GM19372 (cell line): ENCODE measurements around the gene IFNGR1.
A peak's percentile ranks its signal among the peaks of the same experiment; 100 is the strongest.
"Not testable (repeated sequence)": the region's sequence is repeated elsewhere in the genome, so short reads cannot be mapped to it uniquely, and the experiment has no call there.

ENCODE experiments used
- ATAC-seq: cut with Tn5 transposase; IDR thresholded peaks from one replicate; pipeline ENCODE4 v1.9.1; 2021; ENCODE audit warnings: mild to moderate bottlenecking, low read depth, moderate library complexity; ENCODE audit not compliant: unreplicated experiment

The IFNGR1 gene

DNA sequence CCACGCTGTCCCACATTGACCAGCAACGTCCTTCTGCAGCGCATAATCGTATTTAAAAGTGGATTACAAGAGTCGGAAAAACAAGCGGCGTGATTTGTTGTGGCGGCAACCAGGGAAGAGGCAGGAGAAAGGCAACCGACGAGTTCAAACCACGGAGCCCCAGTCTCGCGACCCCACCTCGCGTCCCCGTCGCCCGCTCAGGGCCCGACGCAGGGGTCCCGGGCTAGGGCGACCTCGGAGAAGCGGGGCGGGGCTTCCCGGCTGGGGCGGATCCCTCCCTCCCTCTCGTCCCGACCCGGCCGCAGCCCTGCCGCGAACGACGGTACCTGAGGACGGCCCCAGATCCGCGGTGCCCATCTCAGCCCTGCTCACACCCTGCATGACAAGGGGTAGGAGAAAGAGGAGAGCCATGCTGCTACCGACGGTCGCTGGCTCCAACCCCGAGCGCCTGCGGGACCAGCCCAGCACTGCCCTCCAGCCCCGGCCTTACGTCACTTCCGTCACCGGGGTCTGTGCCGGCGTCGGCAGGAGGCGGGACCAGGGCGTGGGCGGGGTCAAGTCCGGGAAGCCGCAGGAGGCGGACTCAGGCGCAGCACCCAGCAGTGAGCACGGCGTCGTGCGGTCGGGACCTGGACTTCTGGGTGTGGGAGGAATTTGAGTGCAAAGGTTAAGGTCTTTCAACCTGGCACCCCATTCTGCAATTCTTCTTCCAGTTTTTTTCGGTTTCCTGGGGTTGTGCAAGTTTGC is at the start of gene IFNGR1:
IFNGR1 (minus strand) TSS at position 469 of the 747 bp plus-strand sequence; CDS start at position 411, 58 bp downstream.
- ATAC-seq, result peak; percentile 94

GRCh38 chr6:137268911-137269310 is 49.7 kb upstream of the IFNGR1 start:
- no peak for ATAC-seq

DNA sequence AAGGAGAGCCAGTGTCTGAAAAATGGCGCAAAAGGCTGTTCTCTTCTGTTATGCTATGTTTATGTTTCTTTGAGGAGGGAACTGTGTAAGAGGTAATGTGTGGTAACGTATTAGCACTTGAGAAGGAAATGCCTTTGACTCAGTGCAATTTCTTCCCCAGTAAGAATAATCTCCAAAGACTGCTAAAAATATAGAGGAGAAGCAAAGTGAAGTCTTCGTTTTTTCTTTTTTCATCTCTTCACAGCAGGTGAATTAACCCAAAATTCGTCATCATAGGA is 47.1 kb upstream of the IFNGR1 start:
- no peak for ATAC-seq

- no peak for ATAC-seq
These were observed 46.5 kb upstream of the IFNGR1 start for GRCh38 chr6:137265561-137266308.

DNA sequence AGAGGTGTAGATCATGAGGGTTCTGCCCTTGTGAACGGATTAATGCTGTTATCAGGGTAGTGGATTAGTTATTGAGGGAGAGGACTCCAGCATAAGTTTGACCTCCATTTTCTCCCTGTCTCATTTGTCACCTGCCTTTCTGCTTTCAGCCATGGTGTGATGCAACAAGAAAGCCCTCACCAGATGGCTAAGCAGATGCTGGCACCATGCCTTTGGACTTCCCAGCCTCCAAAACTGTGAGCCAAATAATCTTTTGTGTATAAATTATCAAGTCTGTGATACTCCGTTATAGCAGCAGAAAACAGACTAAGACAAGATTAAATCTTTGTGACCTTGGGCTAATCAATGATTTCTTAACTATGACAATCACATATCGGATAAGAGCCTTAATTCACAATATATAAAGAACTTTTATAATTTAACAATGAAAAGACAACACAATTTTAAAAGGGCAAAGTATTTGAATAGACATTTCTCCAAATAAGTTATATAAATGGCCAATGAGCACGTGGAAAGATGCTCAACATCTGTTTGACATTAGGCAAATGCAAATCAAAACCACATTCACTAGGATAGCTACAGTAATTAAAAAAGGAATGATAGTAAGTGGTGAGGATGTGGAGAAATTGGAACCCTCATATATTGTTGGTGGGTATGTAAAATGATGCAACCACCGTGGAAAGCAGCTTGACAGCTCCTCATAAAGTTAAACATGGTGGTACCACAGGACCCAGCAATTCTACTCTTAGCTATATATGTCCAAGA is 45.3 kb upstream of the IFNGR1 start:
- ATAC-seq, result no peak

GRCh38 chr6:137261761-137262160 is 42.6 kb upstream of the IFNGR1 start:
- no peak for ATAC-seq

GRCh38 chr6:137261361-137261760 is 42.2 kb upstream of the IFNGR1 start:
- no peak for ATAC-seq

- no peak for ATAC-seq
These were observed 41.0 kb upstream of the IFNGR1 start for GRCh38 chr6:137260217-137260616.

- ATAC-seq, result no peak
These were observed 40.2 kb upstream of the IFNGR1 start for GRCh38 chr6:137259349-137259748.

- no peak for ATAC-seq
These were observed 39.0 kb upstream of the IFNGR1 start for GRCh38 chr6:137258170-137258569.

DNA sequence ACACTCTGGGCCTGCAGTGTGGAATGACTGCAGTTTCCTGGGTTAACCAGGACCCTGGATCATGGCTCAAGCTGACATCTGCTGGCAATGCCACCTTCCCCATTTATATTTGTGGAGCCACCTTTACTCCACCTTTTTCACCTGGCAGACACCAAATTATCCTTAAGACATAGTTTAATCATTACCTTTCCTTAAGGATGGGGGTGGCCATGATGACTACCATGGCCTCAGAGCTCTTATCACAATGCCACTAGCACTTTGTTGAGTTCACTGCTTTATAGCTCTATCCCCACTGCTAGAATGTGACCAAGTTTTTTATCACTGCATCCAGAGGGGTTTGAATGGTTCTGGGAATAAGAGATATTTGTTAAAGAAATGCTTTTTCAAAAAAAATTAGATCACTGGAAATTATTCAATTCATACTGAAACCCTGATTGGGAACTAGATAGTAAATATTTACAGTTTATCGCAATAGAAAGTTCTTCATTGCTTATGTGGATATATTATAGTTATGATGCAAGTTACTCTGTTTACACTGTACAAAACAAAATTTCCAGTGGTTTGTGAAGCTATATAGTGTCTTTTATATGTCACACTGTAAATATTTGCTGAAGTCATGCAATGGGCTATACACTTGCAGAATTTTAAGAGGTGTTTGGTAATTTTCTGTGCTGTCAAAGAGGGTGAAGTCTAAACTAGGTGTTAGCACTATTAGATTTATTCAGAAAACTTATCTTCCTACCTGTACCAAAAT is 37.3 kb upstream of the IFNGR1 start:
- ATAC-seq, result no peak

- no peak for ATAC-seq
These were observed 35.8 kb upstream of the IFNGR1 start for GRCh38 chr6:137254966-137255365.

- ATAC-seq, result not testable (repeated sequence)
These were observed 35.2 kb upstream of the IFNGR1 start for GRCh38 chr6:137254430-137254829.

DNA sequence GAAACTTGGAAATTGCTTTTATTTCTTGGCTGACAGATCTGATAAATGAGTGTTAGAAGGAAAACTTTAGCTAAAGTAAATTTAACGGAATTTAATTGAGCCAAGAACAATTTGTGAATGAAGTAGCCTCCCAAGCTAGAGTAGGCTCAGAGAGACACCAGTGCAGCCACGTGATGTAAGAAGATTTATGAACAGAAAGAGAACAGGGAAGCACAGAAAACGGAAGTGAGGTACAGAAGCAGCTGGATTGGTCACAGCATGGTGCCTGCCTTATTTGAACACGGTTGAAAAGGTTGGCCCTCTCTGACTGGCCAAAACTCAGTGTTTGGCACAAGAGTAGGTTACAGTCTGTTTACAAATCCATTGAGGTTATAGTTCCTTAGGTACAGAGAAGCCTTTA is 29.5 kb upstream of the IFNGR1 start:
- ATAC-seq, result no peak

DNA sequence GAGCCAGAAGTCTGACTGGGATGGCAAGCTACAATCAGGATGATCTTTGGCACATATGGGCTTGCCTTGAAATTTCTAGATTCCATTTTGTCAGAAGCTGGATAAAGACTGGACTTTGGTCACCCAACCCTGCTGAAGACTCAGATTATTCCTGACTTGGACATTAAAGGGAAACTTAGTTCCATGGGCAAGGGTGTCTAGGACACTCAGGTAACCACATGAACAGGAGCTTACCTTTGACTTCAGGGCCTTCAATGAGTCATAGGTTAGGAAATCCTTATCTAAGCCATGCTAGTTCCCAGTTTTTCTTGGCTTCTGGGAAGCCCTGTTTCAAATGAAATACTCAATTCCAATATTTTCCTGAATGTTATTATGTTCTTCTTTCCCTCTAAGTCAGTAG is 28.5 kb upstream of the IFNGR1 start:
- no peak for ATAC-seq

- ATAC-seq, result no peak
These were observed 27.6 kb upstream of the IFNGR1 start for GRCh38 chr6:137246791-137247202.

DNA sequence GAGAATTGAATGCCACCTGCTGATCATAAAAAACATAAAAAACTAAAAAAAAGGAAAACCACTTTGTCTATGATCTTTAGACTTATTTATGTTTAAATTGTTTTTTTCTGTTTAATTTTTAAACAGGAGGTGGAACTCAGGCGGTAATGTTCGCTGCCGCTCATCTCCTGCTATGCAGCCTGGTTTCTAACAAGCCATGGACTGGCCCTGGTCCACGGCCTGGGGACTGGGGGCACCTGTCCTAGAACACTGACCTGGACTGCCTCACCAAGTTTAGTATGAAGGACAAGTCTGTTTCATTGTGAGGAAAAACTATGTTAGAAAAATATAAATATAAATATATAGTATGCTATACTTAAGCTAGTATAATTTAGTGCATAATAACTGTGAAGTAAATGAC is 27.0 kb upstream of the IFNGR1 start:
- ATAC-seq, result no peak

GRCh38 chr6:137241481-137242038 is 22.4 kb upstream of the IFNGR1 start:
- ATAC-seq, result no peak

- ATAC-seq, result no peak
These were observed 21.0 kb upstream of the IFNGR1 start for GRCh38 chr6:137240168-137240567.

DNA sequence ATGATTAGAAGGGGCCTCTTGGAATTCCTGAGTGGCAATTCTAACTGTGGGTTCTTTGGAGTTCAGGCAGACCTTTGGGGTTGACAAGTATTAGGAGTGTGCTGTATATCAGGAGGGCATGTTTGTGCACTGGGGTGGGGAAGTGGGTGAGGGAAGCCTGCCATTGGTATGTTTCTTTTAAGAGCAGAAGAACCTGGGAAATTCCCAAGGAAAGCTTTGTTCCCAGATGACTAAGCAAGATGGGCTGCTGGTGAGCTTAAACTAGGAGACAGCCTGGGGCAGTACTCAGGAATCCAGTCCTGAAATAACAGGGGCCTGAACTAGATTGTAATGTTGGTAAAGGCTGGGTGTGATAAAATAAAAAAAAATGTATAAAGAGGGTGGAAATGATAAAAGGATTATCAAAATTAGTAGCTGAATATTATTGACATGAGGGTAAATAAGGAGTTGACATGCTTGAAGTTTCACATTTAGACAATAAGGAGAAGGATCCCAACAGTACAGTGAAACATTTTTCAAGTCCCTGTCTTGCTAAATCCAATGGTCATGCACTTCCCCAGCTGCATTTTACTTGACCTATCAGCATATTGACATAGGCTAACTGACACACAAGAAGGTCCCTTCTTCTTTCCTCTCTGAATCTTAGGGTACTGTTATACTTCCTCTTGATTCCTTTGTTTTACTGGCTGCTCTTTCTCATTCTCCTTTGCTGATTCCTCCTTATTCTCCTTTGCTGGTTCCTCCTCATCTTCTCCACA is 18.4 kb upstream of the IFNGR1 start:
- no peak for ATAC-seq
